WTC11 (cell line): ENCODE data around the gene HDAC9. TPM values are rescaled to one million over a fixed set of nuclear protein-coding genes. Genes with fewer than 3 reads are reported as not detected.

Experiments used
- ATAC-seq: fragments of 200-7000 bp; cut with Tn5 transposase; 2 replicates; pipeline ENCODE4 v1.10.0; 2021; ENCODE audit warnings: mild to moderate bottlenecking, moderate library complexity
- CTCF ChIA-PET: fragments of 300-600 bp; sonication (Branson Sonifier 250); formaldehyde crosslinking; loops from one replicate; lab custom pipeline; 2021; ENCODE audit warnings: antibody characterized with exemption; lab: Charles Lee
- POLR2A ChIA-PET: fragments of 350-600 bp; sonication (Branson Sonifier 250); formaldehyde crosslinking; loops from one replicate; lab custom pipeline; 2021; ENCODE audit warnings: antibody characterized with exemption; lab: Charles Lee
- DNase-seq: peaks from one replicate; pipeline ENCODE4 v3.0.0; 2021; ENCODE audit warnings: low spot score
- H3K27ac Mint-ChIP-seq: 2 replicates; pipeline ENCODE4 v1.8.0; 2021; ENCODE audit warnings: mixed read lengths
- H3K27me3 Mint-ChIP-seq: 2 replicates; pipeline ENCODE4 v1.8.0; 2021; ENCODE audit warnings: low read depth, mild to moderate bottlenecking, moderate library complexity, mixed read lengths
- H3K36me3 Mint-ChIP-seq: 2 replicates; pipeline ENCODE4 v1.8.0; 2021; ENCODE audit warnings: mixed read lengths
- H3K4me1 Mint-ChIP-seq: 2 replicates; pipeline ENCODE4 v1.8.0; 2022; ENCODE audit warnings: mixed read lengths
- H3K4me3 Mint-ChIP-seq: 2 replicates; pipeline ENCODE4 v1.8.0; 2021; ENCODE audit warnings: mild to moderate bottlenecking, moderate library complexity, mixed read lengths
- H3K9me3 Mint-ChIP-seq: 2 replicates; pipeline ENCODE4 v1.8.0; 2021; ENCODE audit warnings: mixed read lengths
- ATF1 ChIP-seq: sonication (generic); formaldehyde crosslinking; IDR thresholded peaks from 2 replicates; pipeline ENCODE4 v1.8.1; 2023; ENCODE audit warnings: mild to moderate bottlenecking, moderate library complexity, missing genetic modification reagents
- CREM ChIP-seq: sonication (generic); formaldehyde crosslinking; IDR thresholded peaks from 2 replicates; pipeline ENCODE4 v1.8.1; 2022; ENCODE audit warnings: mild to moderate bottlenecking, missing genetic modification reagents, moderate library complexity
- HMGA2 ChIP-seq: fragments of 250-450 bp; sonication (Bioruptor Pico); IDR thresholded peaks from 2 replicates; pipeline ENCODE4 v1.4.0; 2021; ENCODE audit warnings: mild to moderate bottlenecking, moderate library complexity
- NR2C2 ChIP-seq: sonication (generic); formaldehyde crosslinking; IDR thresholded peaks from 2 replicates; pipeline ENCODE4 v1.8.0; 2022; ENCODE audit warnings: mild to moderate bottlenecking, missing genetic modification reagents
- TCF7 ChIP-seq: sonication (generic); formaldehyde crosslinking; IDR thresholded peaks from 2 replicates; pipeline ENCODE4 v1.8.0; 2022; ENCODE audit warnings: mild to moderate bottlenecking, low read depth, missing genetic modification reagents, moderate library complexity
- ZNF121 ChIP-seq: sonication (generic); formaldehyde crosslinking; IDR thresholded peaks from 2 replicates; pipeline ENCODE4 v1.8.0; 2023; ENCODE audit warnings: missing genetic modification reagents
- ZNF219 ChIP-seq: sonication (generic); formaldehyde crosslinking; IDR thresholded peaks from 2 replicates; pipeline ENCODE4 v1.8.0; 2023; ENCODE audit warnings: missing genetic modification reagents, mild to moderate bottlenecking, borderline replicate concordance
- ZNF263 ChIP-seq: sonication (generic); formaldehyde crosslinking; IDR thresholded peaks from 2 replicates; pipeline ENCODE4 v1.8.1; 2022; ENCODE audit warnings: low read depth, mild to moderate bottlenecking, moderate library complexity, missing genetic modification reagents
- ZNF317 ChIP-seq: sonication (generic); formaldehyde crosslinking; IDR thresholded peaks from 2 replicates; pipeline ENCODE4 v1.8.1; 2023; ENCODE audit warnings: low read depth, mild to moderate bottlenecking, moderate library complexity, missing genetic modification reagents, borderline replicate concordance
- total RNA-seq: library from RNA; stranded (reverse); gene quantifications from 3 replicates; pipeline ENCODE4 v1.2.3, GENCODE V29; 2021
- TF ChIP-seq, protein P1 (sequence below): sonication (generic); formaldehyde crosslinking; IDR thresholded peaks from 2 replicates; pipeline ENCODE4 v1.8.0; 2022; ENCODE audit warnings: mild to moderate bottlenecking, missing genetic modification reagents
- TF ChIP-seq, protein P2 (sequence below): sonication (generic); formaldehyde crosslinking; IDR thresholded peaks from 2 replicates; pipeline ENCODE4 v1.8.0; 2023; ENCODE audit warnings: missing genetic modification reagents, mild to moderate bottlenecking, borderline replicate concordance
- TF ChIP-seq, protein P3 (sequence below): fragments of 250-450 bp; sonication (Bioruptor Pico); IDR thresholded peaks from 2 replicates; pipeline ENCODE4 v1.9.0; 2021; ENCODE audit warnings: mild to moderate bottlenecking
- TF ChIP-seq, protein P4 (sequence below): sonication (generic); formaldehyde crosslinking; IDR thresholded peaks from 2 replicates; pipeline ENCODE4 v1.8.0; 2023; ENCODE audit warnings: missing genetic modification reagents
- TF ChIP-seq, protein P5 (sequence below): sonication (generic); formaldehyde crosslinking; conservative IDR thresholded peaks from 2 replicates; pipeline ENCODE4 v1.8.1; 2022; ENCODE audit warnings: mild to moderate bottlenecking, missing genetic modification reagents
- TF ChIP-seq, protein P6 (sequence below): sonication (generic); formaldehyde crosslinking; IDR thresholded peaks from 2 replicates; pipeline ENCODE4 v1.8.0; 2022; ENCODE audit warnings: mild to moderate bottlenecking, missing genetic modification reagents
- TF ChIP-seq, protein P7 (sequence below): sonication (generic); formaldehyde crosslinking; IDR thresholded peaks from 2 replicates; pipeline ENCODE4 v1.8.1; 2023; ENCODE audit warnings: mild to moderate bottlenecking, missing genetic modification reagents, borderline replicate concordance
- TF ChIP-seq, protein P8 (sequence below): sonication (generic); formaldehyde crosslinking; IDR thresholded peaks from 2 replicates; pipeline ENCODE4 v1.8.1; 2023; ENCODE audit warnings: mild to moderate bottlenecking, missing genetic modification reagents
- TF ChIP-seq, protein P9 (sequence below): fragments of 250-450 bp; sonication (Bioruptor Pico); IDR thresholded peaks from 2 replicates; pipeline ENCODE4 v1.9.0; 2021; ENCODE audit warnings: mild to moderate bottlenecking, borderline replicate concordance

HDAC9 gene
- total RNA-seq, 1 experiment from 2014 or later, result 18.8 TPM

DNA sequence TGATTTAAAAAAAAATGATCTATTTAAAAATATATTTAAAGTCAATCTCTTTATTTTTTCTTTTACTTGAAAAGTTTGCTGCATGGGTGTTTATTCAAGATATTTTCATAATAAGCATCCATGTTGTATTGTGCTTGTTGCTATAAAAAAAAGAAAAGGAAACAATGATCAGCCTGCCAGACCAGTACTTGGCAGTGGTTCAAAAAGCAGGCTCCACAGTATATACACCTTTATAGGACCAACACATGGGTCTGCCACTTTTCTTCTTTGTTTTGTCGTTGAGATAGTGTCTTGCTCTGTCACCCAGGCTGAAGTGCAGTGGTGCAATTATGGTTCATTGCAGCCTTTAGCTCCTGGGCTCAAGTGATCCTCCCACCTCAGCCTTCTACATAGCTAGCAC is 393.9 kb downstream of the HDAC9 start (continued):
- TF ChIP-seq, protein P1, sequence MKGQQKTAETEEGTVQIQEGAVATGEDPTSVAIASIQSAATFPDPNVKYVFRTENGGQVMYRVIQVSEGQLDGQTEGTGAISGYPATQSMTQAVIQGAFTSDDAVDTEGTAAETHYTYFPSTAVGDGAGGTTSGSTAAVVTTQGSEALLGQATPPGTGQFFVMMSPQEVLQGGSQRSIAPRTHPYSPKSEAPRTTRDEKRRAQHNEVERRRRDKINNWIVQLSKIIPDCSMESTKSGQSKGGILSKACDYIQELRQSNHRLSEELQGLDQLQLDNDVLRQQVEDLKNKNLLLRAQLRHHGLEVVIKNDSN (CRISPR knock-in tag), result no peak
- TF ChIP-seq HMGA2 (CRISPR knock-in tag) (no peak), ZNF263 (CRISPR knock-in tag) (no peak), ZNF317 (CRISPR knock-in tag) (no peak), CREM (CRISPR knock-in tag) (no peak)
- TF ChIP-seq, protein P2, sequence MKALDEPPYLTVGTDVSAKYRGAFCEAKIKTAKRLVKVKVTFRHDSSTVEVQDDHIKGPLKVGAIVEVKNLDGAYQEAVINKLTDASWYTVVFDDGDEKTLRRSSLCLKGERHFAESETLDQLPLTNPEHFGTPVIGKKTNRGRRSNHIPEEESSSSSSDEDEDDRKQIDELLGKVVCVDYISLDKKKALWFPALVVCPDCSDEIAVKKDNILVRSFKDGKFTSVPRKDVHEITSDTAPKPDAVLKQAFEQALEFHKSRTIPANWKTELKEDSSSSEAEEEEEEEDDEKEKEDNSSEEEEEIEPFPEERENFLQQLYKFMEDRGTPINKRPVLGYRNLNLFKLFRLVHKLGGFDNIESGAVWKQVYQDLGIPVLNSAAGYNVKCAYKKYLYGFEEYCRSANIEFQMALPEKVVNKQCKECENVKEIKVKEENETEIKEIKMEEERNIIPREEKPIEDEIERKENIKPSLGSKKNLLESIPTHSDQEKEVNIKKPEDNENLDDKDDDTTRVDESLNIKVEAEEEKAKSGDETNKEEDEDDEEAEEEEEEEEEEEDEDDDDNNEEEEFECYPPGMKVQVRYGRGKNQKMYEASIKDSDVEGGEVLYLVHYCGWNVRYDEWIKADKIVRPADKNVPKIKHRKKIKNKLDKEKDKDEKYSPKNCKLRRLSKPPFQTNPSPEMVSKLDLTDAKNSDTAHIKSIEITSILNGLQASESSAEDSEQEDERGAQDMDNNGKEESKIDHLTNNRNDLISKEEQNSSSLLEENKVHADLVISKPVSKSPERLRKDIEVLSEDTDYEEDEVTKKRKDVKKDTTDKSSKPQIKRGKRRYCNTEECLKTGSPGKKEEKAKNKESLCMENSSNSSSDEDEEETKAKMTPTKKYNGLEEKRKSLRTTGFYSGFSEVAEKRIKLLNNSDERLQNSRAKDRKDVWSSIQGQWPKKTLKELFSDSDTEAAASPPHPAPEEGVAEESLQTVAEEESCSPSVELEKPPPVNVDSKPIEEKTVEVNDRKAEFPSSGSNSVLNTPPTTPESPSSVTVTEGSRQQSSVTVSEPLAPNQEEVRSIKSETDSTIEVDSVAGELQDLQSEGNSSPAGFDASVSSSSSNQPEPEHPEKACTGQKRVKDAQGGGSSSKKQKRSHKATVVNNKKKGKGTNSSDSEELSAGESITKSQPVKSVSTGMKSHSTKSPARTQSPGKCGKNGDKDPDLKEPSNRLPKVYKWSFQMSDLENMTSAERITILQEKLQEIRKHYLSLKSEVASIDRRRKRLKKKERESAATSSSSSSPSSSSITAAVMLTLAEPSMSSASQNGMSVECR, result no peak
- TF ChIP-seq, protein P3, sequence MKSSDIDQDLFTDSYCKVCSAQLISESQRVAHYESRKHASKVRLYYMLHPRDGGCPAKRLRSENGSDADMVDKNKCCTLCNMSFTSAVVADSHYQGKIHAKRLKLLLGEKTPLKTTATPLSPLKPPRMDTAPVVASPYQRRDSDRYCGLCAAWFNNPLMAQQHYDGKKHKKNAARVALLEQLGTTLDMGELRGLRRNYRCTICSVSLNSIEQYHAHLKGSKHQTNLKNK, result no peak
- TF ChIP-seq, protein P4, sequence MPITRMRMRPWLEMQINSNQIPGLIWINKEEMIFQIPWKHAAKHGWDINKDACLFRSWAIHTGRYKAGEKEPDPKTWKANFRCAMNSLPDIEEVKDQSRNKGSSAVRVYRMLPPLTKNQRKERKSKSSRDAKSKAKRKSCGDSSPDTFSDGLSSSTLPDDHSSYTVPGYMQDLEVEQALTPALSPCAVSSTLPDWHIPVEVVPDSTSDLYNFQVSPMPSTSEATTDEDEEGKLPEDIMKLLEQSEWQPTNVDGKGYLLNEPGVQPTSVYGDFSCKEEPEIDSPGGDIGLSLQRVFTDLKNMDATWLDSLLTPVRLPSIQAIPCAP, result no peak
- TF ChIP-seq, protein P5, sequence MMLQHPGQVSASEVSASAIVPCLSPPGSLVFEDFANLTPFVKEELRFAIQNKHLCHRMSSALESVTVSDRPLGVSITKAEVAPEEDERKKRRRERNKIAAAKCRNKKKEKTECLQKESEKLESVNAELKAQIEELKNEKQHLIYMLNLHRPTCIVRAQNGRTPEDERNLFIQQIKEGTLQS, result no peak

DNA sequence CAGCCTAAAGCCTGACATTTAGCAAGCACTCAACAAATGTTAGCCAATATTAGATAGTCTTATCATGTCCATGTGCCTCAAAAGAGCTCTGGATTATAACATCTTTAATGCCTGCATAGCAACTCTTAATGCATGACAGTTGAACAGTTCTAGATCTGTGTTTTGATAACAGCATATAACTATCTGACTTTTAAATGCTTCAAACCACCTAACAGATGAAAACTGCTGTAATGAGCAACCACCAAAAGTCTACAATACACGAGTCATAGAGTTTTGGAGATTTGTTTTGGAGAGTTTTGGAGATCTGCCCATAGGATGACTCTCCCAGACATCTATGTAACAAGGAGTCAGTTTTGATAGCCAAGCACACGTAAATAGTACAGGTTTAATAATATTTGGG is 394.6 kb downstream of the HDAC9 start:
- ChIA-PET CTCF (no interaction called here), POLR2A (no interaction called here)
- no peak overlapping the region for H3K27ac Mint-ChIP-seq
- H3K9me3 Mint-ChIP-seq, result no peaks in the 10 kb centered on the region
- no peaks in the 10 kb centered on the region for H3K4me1 Mint-ChIP-seq
- H3K27me3 Mint-ChIP-seq, result no peaks in the 10 kb centered on the region
- no peaks in the 10 kb centered on the region for H3K36me3 Mint-ChIP-seq
- no peak for ATAC-seq
- no peak overlapping the region for H3K4me3 Mint-ChIP-seq
- DNase-seq, result no peak
- TF ChIP-seq ZNF121 (CRISPR knock-in tag), result no peak
- TF ChIP-seq TCF7 (CRISPR knock-in tag), result no peak
- TF ChIP-seq ATF1, result no peak
- TF ChIP-seq, protein P6, sequence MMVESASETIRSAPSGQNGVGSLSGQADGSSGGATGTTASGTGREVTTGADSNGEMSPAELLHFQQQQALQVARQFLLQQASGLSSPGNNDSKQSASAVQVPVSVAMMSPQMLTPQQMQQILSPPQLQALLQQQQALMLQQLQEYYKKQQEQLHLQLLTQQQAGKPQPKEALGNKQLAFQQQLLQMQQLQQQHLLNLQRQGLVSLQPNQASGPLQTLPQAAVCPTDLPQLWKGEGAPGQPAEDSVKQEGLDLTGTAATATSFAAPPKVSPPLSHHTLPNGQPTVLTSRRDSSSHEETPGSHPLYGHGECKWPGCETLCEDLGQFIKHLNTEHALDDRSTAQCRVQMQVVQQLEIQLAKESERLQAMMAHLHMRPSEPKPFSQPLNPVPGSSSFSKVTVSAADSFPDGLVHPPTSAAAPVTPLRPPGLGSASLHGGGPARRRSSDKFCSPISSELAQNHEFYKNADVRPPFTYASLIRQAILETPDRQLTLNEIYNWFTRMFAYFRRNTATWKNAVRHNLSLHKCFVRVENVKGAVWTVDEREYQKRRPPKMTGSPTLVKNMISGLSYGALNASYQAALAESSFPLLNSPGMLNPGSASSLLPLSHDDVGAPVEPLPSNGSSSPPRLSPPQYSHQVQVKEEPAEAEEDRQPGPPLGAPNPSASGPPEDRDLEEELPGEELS (CRISPR knock-in tag), result no peak
- TF ChIP-seq, protein P7, sequence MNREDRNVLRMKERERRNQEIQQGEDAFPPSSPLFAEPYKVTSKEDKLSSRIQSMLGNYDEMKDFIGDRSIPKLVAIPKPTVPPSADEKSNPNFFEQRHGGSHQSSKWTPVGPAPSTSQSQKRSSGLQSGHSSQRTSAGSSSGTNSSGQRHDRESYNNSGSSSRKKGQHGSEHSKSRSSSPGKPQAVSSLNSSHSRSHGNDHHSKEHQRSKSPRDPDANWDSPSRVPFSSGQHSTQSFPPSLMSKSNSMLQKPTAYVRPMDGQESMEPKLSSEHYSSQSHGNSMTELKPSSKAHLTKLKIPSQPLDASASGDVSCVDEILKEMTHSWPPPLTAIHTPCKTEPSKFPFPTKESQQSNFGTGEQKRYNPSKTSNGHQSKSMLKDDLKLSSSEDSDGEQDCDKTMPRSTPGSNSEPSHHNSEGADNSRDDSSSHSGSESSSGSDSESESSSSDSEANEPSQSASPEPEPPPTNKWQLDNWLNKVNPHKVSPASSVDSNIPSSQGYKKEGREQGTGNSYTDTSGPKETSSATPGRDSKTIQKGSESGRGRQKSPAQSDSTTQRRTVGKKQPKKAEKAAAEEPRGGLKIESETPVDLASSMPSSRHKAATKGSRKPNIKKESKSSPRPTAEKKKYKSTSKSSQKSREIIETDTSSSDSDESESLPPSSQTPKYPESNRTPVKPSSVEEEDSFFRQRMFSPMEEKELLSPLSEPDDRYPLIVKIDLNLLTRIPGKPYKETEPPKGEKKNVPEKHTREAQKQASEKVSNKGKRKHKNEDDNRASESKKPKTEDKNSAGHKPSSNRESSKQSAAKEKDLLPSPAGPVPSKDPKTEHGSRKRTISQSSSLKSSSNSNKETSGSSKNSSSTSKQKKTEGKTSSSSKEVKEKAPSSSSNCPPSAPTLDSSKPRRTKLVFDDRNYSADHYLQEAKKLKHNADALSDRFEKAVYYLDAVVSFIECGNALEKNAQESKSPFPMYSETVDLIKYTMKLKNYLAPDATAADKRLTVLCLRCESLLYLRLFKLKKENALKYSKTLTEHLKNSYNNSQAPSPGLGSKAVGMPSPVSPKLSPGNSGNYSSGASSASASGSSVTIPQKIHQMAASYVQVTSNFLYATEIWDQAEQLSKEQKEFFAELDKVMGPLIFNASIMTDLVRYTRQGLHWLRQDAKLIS (CRISPR knock-in tag), result no peak
- TF ChIP-seq, protein P8, sequence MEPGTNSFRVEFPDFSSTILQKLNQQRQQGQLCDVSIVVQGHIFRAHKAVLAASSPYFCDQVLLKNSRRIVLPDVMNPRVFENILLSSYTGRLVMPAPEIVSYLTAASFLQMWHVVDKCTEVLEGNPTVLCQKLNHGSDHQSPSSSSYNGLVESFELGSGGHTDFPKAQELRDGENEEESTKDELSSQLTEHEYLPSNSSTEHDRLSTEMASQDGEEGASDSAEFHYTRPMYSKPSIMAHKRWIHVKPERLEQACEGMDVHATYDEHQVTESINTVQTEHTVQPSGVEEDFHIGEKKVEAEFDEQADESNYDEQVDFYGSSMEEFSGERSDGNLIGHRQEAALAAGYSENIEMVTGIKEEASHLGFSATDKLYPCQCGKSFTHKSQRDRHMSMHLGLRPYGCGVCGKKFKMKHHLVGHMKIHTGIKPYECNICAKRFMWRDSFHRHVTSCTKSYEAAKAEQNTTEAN, result no peak
- no peak for TF ChIP-seq NR2C2 (CRISPR knock-in tag)
- no peak for TF ChIP-seq CREM (CRISPR knock-in tag)
- TF ChIP-seq, protein P9, sequence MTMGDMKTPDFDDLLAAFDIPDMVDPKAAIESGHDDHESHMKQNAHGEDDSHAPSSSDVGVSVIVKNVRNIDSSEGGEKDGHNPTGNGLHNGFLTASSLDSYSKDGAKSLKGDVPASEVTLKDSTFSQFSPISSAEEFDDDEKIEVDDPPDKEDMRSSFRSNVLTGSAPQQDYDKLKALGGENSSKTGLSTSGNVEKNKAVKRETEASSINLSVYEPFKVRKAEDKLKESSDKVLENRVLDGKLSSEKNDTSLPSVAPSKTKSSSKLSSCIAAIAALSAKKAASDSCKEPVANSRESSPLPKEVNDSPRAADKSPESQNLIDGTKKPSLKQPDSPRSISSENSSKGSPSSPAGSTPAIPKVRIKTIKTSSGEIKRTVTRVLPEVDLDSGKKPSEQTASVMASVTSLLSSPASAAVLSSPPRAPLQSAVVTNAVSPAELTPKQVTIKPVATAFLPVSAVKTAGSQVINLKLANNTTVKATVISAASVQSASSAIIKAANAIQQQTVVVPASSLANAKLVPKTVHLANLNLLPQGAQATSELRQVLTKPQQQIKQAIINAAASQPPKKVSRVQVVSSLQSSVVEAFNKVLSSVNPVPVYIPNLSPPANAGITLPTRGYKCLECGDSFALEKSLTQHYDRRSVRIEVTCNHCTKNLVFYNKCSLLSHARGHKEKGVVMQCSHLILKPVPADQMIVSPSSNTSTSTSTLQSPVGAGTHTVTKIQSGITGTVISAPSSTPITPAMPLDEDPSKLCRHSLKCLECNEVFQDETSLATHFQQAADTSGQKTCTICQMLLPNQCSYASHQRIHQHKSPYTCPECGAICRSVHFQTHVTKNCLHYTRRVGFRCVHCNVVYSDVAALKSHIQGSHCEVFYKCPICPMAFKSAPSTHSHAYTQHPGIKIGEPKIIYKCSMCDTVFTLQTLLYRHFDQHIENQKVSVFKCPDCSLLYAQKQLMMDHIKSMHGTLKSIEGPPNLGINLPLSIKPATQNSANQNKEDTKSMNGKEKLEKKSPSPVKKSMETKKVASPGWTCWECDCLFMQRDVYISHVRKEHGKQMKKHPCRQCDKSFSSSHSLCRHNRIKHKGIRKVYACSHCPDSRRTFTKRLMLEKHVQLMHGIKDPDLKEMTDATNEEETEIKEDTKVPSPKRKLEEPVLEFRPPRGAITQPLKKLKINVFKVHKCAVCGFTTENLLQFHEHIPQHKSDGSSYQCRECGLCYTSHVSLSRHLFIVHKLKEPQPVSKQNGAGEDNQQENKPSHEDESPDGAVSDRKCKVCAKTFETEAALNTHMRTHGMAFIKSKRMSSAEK (CRISPR knock-in tag), result no peak
- no peak for TF ChIP-seq ZNF219 (CRISPR knock-in tag)
